Measurements from ENCODE around the gene SLC19A2. TPM values are rescaled to one million over a fixed set of nuclear protein-coding genes. Genes with fewer than 3 reads are reported as not detected.

Gene SLC19A2
- polyA plus RNA-seq, 1 donor (not counting 4 experiments of a cell fraction or from before 2014, with no cell fraction given): 11.9 TPM

DNA sequence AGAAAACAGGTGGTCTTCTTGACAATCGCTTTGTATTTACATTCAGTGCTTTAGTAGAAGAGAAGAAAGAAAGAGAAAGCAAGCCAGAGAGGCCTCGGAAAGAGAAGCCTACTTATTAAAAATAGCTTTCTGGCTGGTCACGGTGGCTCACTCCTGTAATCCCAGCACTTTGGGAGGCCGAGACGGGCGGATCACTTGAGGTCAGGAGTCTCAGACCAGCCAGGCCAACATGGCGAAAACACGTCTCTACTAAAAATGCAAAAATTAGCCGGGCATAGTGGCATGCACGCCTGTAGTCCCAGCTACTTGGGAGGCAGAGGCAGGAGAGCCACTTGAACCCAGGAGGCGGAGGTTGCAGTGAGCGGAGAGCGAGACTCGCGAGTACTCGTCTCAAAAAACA lies 1.8 kb upstream of the SLC19A2 start:
- no peaks in the 10 kb centered on the region for H3K9me1 ChIP-seq (ENCODE audit: control insufficient read depth, extremely low read depth, insufficient read depth, low read length)
- H3K4me1 ChIP-seq (ENCODE audit: control insufficient read depth, extremely low read depth, insufficient read depth, low read length): peaks cover 28% of the 10 kb centered on the region
- no peaks in the 10 kb centered on the region for H3K9me3 ChIP-seq (ENCODE audit: control insufficient read depth, low read depth, low read length)
- no peak overlapping the region for H3K4me3 ChIP-seq (ENCODE audit: control insufficient read depth in 2 of 3, extremely low read depth in 1 of 3, insufficient read depth in 2 of 3, low read depth in 1 of 3, low read length in 3 of 3)
- peaks cover 21% of the 10 kb centered on the region for H3K79me2 ChIP-seq (ENCODE audit: control insufficient read depth, insufficient read depth, low read length)
- H3K27me3 ChIP-seq (ENCODE audit: control insufficient read depth, extremely low read depth, insufficient read depth, low read length): no peaks in the 10 kb centered on the region
- FAIRE-seq: no peak
- no peaks in the 10 kb centered on the region for H3K36me3 ChIP-seq (ENCODE audit: control insufficient read depth in 2 of 2, extremely low read depth in 1 of 2, insufficient read depth in 2 of 2, low read length in 2 of 2)
- dilution Hi-C loops (cut with MboI; ENCODE audit: extremely low pct_ligation_motif_present, low sequenced_read_pairs): no loop called here
- TF ChIP-seq EZH2 (IDR thresholded peaks at IDR 0.05; ENCODE audit: low read length): no peak
- TF ChIP-seq, protein P1, sequence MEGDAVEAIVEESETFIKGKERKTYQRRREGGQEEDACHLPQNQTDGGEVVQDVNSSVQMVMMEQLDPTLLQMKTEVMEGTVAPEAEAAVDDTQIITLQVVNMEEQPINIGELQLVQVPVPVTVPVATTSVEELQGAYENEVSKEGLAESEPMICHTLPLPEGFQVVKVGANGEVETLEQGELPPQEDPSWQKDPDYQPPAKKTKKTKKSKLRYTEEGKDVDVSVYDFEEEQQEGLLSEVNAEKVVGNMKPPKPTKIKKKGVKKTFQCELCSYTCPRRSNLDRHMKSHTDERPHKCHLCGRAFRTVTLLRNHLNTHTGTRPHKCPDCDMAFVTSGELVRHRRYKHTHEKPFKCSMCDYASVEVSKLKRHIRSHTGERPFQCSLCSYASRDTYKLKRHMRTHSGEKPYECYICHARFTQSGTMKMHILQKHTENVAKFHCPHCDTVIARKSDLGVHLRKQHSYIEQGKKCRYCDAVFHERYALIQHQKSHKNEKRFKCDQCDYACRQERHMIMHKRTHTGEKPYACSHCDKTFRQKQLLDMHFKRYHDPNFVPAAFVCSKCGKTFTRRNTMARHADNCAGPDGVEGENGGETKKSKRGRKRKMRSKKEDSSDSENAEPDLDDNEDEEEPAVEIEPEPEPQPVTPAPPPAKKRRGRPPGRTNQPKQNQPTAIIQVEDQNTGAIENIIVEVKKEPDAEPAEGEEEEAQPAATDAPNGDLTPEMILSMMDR (optimal IDR thresholded peaks at IDR 0.05 in 1 of 3, IDR thresholded peaks at IDR 0.05 in 1 of 3, conservative IDR thresholded peaks at IDR 0.05 in 1 of 3; ENCODE audit: extremely low read depth in 1 of 3, insufficient read depth in 2 of 3, low read length in 3 of 3): no peak
- no peak overlapping the region for H3K27ac ChIP-seq (ENCODE audit: control insufficient read depth, insufficient read depth, low read length)
- H4K20me1 ChIP-seq (ENCODE audit: control insufficient read depth, extremely low read depth, insufficient read depth, low read length): no peaks in the 10 kb centered on the region
- no peak for DNase-seq (ENCODE audit: low read depth, low spot score)
- no peak overlapping the region for H2AFZ ChIP-seq (ENCODE audit: control insufficient read depth, low read length)
- H3K9ac ChIP-seq (ENCODE audit: control insufficient read depth, extremely low read depth, insufficient read depth, low read length): no peak overlapping the region
- no peak overlapping the region for H3K4me2 ChIP-seq (ENCODE audit: control insufficient read depth, extremely low read depth, insufficient read depth, low read depth, low read length)

DNA sequence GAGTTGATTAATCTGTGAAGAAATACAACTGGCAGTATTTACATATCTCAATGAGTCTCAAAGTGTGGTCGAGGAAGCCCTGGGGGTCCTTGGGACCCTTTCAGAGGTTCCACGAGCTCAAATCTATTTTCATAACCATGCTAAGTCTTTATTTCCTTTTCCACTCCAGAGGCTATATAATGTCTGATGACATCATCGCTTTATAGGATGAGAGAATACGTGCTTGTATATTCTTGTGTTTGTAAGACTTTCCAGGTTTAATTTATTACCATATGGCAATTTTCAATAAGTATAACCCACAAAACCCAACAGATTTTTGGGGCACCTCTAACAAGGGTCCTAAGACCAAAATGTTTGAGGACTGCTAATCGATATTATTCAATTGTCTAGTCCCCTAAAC lies 1.4 kb upstream of the SLC19A2 start:
- Histone ChIP-seq H3K9ac (ENCODE audit: control insufficient read depth, extremely low read depth, insufficient read depth, low read length) (no peak overlapping the region), H3K36me3 (ENCODE audit: control insufficient read depth in 2 of 2, extremely low read depth in 1 of 2, insufficient read depth in 2 of 2, low read length in 2 of 2) (no peaks in the 10 kb centered on the region), H3K79me2 (ENCODE audit: control insufficient read depth, insufficient read depth, low read length) (peaks cover 23% of the 10 kb centered on the region), H4K20me1 (ENCODE audit: control insufficient read depth, extremely low read depth, insufficient read depth, low read length) (no peaks in the 10 kb centered on the region), H3K4me2 (ENCODE audit: control insufficient read depth, extremely low read depth, insufficient read depth, low read depth, low read length) (peak overlapping the region; percentile 94), H3K4me1 (ENCODE audit: control insufficient read depth, extremely low read depth, insufficient read depth, low read length) (peaks cover 28% of the 10 kb centered on the region), H2AFZ (ENCODE audit: control insufficient read depth, low read length) (no peak overlapping the region), H3K9me1 (ENCODE audit: control insufficient read depth, extremely low read depth, insufficient read depth, low read length) (no peaks in the 10 kb centered on the region), H3K27ac (ENCODE audit: control insufficient read depth, insufficient read depth, low read length) (peak overlapping the region; percentile 96), H3K9me3 (ENCODE audit: control insufficient read depth, low read depth, low read length) (no peaks in the 10 kb centered on the region), H3K4me3 (ENCODE audit: control insufficient read depth in 2 of 3, extremely low read depth in 1 of 3, insufficient read depth in 2 of 3, low read depth in 1 of 3, low read length in 3 of 3) (peak overlapping the region in 2 of 3 experiments; percentile 76 to 80), H3K27me3 (ENCODE audit: control insufficient read depth, extremely low read depth, insufficient read depth, low read length) (no peaks in the 10 kb centered on the region)
- TF ChIP-seq EZH2 (IDR thresholded peaks at IDR 0.05; ENCODE audit: low read length): no peak
- dilution Hi-C loops (cut with MboI; ENCODE audit: extremely low pct_ligation_motif_present, low sequenced_read_pairs): no loop called here
- FAIRE-seq: no peak
- DNase-seq (ENCODE audit: low read depth, low spot score): no peak

Measured in keratinocyte (primary cell).